Right ventricle myocardium superior (tissue), 1 donor: ENCODE measurements around the gene PBX1. TPM values are rescaled to one million over a fixed set of nuclear protein-coding genes. Genes with fewer than 3 reads are reported as not detected.
A peak's percentile ranks its signal among the peaks of the same experiment; 100 is the strongest.
"Not testable (repeated sequence)": the region's sequence is repeated elsewhere in the genome, so short reads cannot be mapped to it uniquely, and the experiment has no call there.

ENCODE experiments used
- ATAC-seq: fragments of 200-7000 bp; cut with Tn5 transposase; one replicate; pipeline ENCODE4 v1.9.1; 2020; ENCODE audit warnings: mild to moderate bottlenecking; ENCODE audit not compliant: poor library complexity
- DNase-seq: peaks from one replicate; pipeline ENCODE4 v3.0.0-alpha.2; 2020
- intact Hi-C: fragments of 100-400 bp; cut with DNase I; formaldehyde crosslinking; loops from one replicate; pipeline ENCODE4 v1.11.2; 2022
- total RNA-seq: library from RNA; stranded (reverse); fragmentation: NEBNext Ultra II Directional; extraction: Animal tissue kit (Norgen Biotek cat#: 25700); gene quantifications from one replicate; pipeline ENCODE4 v1.2.1, GENCODE V29; 2021
- donor health status: DM: no; HTN: yes; CAD: no; lungs with severe emphysema.

PBX1 gene
- total RNA-seq, 1 donor from 2014 or later, result 69.1 TPM

GRCh38 chr1:164586591-164586990 lies 27.6 kb downstream of the PBX1 start:
- DNase-seq (no peak), ATAC-seq (no peak)
- intact Hi-C loops, result no loop called here

- intact Hi-C loops, result no loop called here
- ATAC-seq, result no peak
- no peak for DNase-seq
Observed at GRCh38 chr1:164587617-164588501, 28.9 kb downstream of the PBX1 start.

- peak; percentile 88 for DNase-seq
- intact Hi-C loops, result no loop called here
- ATAC-seq, result peak; percentile 74
Observed at GRCh38 chr1:164588516-164589341, 29.7 kb downstream of the PBX1 start.

- DNase-seq, result no peak
- intact Hi-C loops, result no loop called here
- ATAC-seq, result no peak
Observed at GRCh38 chr1:164589408-164589807, 30.4 kb downstream of the PBX1 start.

GRCh38 chr1:164589961-164590507 lies 31.1 kb downstream of the PBX1 start:
- intact Hi-C loops, result no loop called here
- DNase-seq (no peak), ATAC-seq (no peak)

- DNase-seq (no peak), ATAC-seq (no peak)
- intact Hi-C loops, result no loop called here
Observed at GRCh38 chr1:164590592-164590991, 31.6 kb downstream of the PBX1 start.

GRCh38 chr1:164591858-164592257 lies 32.9 kb downstream of the PBX1 start:
- intact Hi-C loops, result no loop called here
- ATAC-seq (peak; percentile 24), DNase-seq (no peak)

GRCh38 chr1:164592634-164593033 lies 33.6 kb downstream of the PBX1 start:
- ATAC-seq, result no peak
- intact Hi-C loops, result no loop called here

GRCh38 chr1:164595212-164595611 lies 36.2 kb downstream of the PBX1 start:
- DNase-seq, result no peak
- intact Hi-C loops, result no loop called here
- no peak for ATAC-seq

More at GRCh38 chr1:164592634-164593033, 33.6 kb downstream of the PBX1 start:
- DNase-seq, result no peak

GRCh38 chr1:164596172-164596571 lies 37.2 kb downstream of the PBX1 start:
- ATAC-seq, result no peak
- intact Hi-C loops, result no loop called here
- no peak for DNase-seq

- intact Hi-C loops, result no loop called here
- ATAC-seq (no peak), DNase-seq (no peak)
Observed at GRCh38 chr1:164598719-164599118, 39.7 kb downstream of the PBX1 start.

GRCh38 chr1:164599272-164599671 lies 40.3 kb downstream of the PBX1 start:
- intact Hi-C loops, result no loop called here
- ATAC-seq (no peak), DNase-seq (no peak)

GRCh38 chr1:164601399-164602100 lies 42.6 kb downstream of the PBX1 start:
- DNase-seq (no peak), ATAC-seq (peak; percentile 41)
- intact Hi-C loops, result no loop called here

GRCh38 chr1:164602101-164602422 lies 43.1 kb downstream of the PBX1 start:
- DNase-seq, result no peak
- ATAC-seq, result peak; percentile 44
- intact Hi-C loops, result no loop called here

- intact Hi-C loops, result no loop called here
- ATAC-seq (peak; percentile 85), DNase-seq (peak; percentile 77)
Observed at GRCh38 chr1:164602480-164603093, 43.6 kb downstream of the PBX1 start.

- ATAC-seq, DNase-seq, intact Hi-C loops: not testable (repeated sequence)
Observed at GRCh38 chr1:164603805-164604204, 44.8 kb downstream of the PBX1 start.

GRCh38 chr1:164604541-164604940 lies 45.6 kb downstream of the PBX1 start:
- intact Hi-C loops, result no loop called here
- ATAC-seq, result no peak
- DNase-seq, result no peak

- intact Hi-C loops, result no loop called here
- ATAC-seq (no peak), DNase-seq (no peak)
Observed at GRCh38 chr1:164605254-164606091, 46.5 kb downstream of the PBX1 start.
